Keratinocyte (primary cell): ENCODE data around the gene TRPM2. TPM values are rescaled to one million over a fixed set of nuclear protein-coding genes. Genes with fewer than 3 reads are reported as not detected.

Experiments
- DNase-seq: peaks from one replicate; pipeline ENCODE4 v3.0.0-alpha.2; 2011; ENCODE audit warnings: low read depth, missing footprints, low spot score
- FAIRE-seq: peaks from 2 replicates; lab custom pipeline; 2011; peaks lifted over from hg19 to GRCh38; lab: Jason Lieb, UNC
- H2AFZ ChIP-seq: 2 replicates; pipeline ENCODE4 v1.6.0; 2012; ENCODE audit warnings: low read length, control low read depth, inconsistent platforms; ENCODE audit not compliant: control insufficient read depth
- H3K27ac ChIP-seq: 2 replicates; pipeline ENCODE4 v1.5.1; 2011; ENCODE audit warnings: low read length; ENCODE audit not compliant: control insufficient read depth, insufficient read depth
- H3K27me3 ChIP-seq: 3 replicates; pipeline ENCODE4 v1.6.0; 2011; ENCODE audit warnings: low read length; ENCODE audit not compliant: control insufficient read depth, insufficient read depth; ENCODE audit errors: extremely low read depth
- H3K36me3 ChIP-seq, 2 experiments: 2 replicates in 1 of 2; 3 replicates in 1 of 2; pipeline ENCODE4 v1.5.1; 2011; ENCODE audit warnings: low read length in 2 of 2, mild to moderate bottlenecking in 1 of 2; ENCODE audit not compliant: control insufficient read depth in 2 of 2, insufficient read depth in 2 of 2; ENCODE audit errors: extremely low read depth in 1 of 2
- H3K4me1 ChIP-seq: 3 replicates; pipeline ENCODE4 v1.5.1; 2011; ENCODE audit warnings: low read length; ENCODE audit not compliant: control insufficient read depth, insufficient read depth; ENCODE audit errors: extremely low read depth
- H3K4me2 ChIP-seq: 3 replicates; pipeline ENCODE4 v1.6.0; 2011; ENCODE audit warnings: low read depth, low read length; ENCODE audit not compliant: control insufficient read depth, insufficient read depth; ENCODE audit errors: extremely low read depth
- H3K4me3 ChIP-seq, 3 experiments: fragments of 200-600 bp in 1 of 3; sonication (generic) in 1 of 3; 2 replicates in 2 of 3; 3 replicates in 1 of 3; pipeline ENCODE4 v1.5.1; 2011 to 2016; ENCODE audit warnings: low read length in 3 of 3, mild to moderate bottlenecking in 3 of 3, control low read depth in 2 of 3, inconsistent platforms in 1 of 3, low read depth in 1 of 3, mixed read lengths in 1 of 3, mixed run types in 1 of 3, moderate library complexity in 1 of 3; ENCODE audit not compliant: control insufficient read depth in 2 of 3, insufficient read depth in 2 of 3; ENCODE audit errors: extremely low read depth in 1 of 3
- H3K79me2 ChIP-seq: 2 replicates; pipeline ENCODE4 v1.6.0; 2012; ENCODE audit warnings: low read length; ENCODE audit not compliant: control insufficient read depth, insufficient read depth
- H3K9ac ChIP-seq: 3 replicates; pipeline ENCODE4 v1.6.0; 2011; ENCODE audit warnings: low read length; ENCODE audit not compliant: control insufficient read depth, insufficient read depth; ENCODE audit errors: extremely low read depth
- H3K9me1 ChIP-seq: 3 replicates; pipeline ENCODE4 v1.6.0; 2011; ENCODE audit warnings: low read length; ENCODE audit not compliant: control insufficient read depth, insufficient read depth; ENCODE audit errors: extremely low read depth
- H3K9me3 ChIP-seq: 2 replicates; pipeline ENCODE4 v1.5.1; 2012; ENCODE audit warnings: low read depth, low read length; ENCODE audit not compliant: control insufficient read depth
- H4K20me1 ChIP-seq: 3 replicates; pipeline ENCODE4 v1.6.0; 2011; ENCODE audit warnings: low read length; ENCODE audit not compliant: control insufficient read depth, insufficient read depth; ENCODE audit errors: extremely low read depth
- EZH2 ChIP-seq: IDR thresholded peaks from one replicate; pipeline ENCODE4 v1.6.1; 2012; ENCODE audit warnings: inconsistent platforms, mild to moderate bottlenecking, low read length, moderate library complexity
- dilution Hi-C: fragments of 300-500 bp; cut with MboI; formaldehyde crosslinking; loops from one replicate; pipeline ENCODE4 v1.7.0; 2020; ENCODE audit warnings: low sequenced_read_pairs; ENCODE audit not compliant: extremely low pct_ligation_motif_present
- polyA plus RNA-seq, 5 experiments: library from polyadenylated mRNA; depleted of rRNA in 3 of 5; stranded (reverse) in 3 of 5; stranded (forward) in 1 of 5; unstranded in 1 of 5; fragments of >200 nt; gene quantifications; 1 replicate in 1 of 5; 2 replicates in 3 of 5; 3 replicates in 1 of 5; pipeline versions ENCODE4 v1.2.1 to v1.2.3, GENCODE V29; 2011 to 2012; ENCODE audit warnings: missing spikeins in 2 of 5, low read depth in 1 of 5, low replicate concordance in 1 of 5
- TF ChIP-seq, protein P1 (sequence below), 3 experiments: IDR thresholded peaks in 1 of 3; conservative IDR thresholded peaks in 1 of 3; optimal IDR thresholded peaks in 1 of 3; 2 replicates in 2 of 3; 3 replicates in 1 of 3; pipeline versions ENCODE3 to v1.5.1; 2011; ENCODE audit warnings: low read length in 3 of 3, mild to moderate bottlenecking in 3 of 3, moderate library complexity in 2 of 3, control low read depth in 1 of 3, inconsistent platforms in 1 of 3; ENCODE audit not compliant: insufficient read depth in 2 of 3; ENCODE audit errors: extremely low read depth in 1 of 3

The TRPM2 gene
- polyA plus RNA-seq, 1 donor (not counting 4 experiments of a cell fraction or from before 2014, with no cell fraction given): 0.31 TPM

DNA sequence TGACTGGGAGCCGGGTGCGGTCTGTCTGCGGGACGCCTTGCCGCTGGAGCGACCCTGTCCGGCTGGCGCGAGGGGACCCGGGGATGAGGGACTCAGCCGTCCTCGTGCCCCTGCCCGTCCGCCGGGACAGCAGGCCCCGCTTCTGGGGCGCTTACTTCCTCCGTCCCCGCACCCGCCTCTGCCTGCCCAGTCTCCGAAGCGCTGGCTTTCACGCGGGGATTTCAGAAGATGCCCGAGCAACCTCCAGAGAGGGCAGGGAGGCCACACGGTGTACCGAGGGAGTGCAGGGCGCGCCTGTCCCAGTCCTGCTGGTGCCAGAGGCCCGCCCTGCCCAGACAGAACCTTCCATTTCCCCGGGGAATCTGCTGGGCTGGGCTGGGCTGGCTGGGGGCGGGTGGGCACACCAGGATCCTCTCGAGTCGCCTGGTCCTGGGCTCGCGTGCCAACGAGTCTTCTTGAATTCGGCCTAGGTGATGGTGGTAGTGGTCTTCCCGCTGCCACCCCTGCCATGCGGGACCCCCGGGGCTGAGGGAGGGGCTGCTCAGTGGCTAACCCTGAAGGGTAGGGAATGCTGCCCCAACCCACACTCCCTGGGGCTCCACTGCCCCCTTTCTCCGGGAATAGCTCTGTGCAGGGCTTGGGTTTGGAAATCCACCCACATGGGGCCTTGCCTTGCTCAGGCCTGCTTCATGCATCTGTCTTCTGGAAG lies 2.5 kb upstream of the TRPM2 start:
- Histone ChIP-seq H2AFZ (no peak overlapping the region), H4K20me1 (no peaks in the 10 kb centered on the region), H3K79me2 (no peaks in the 10 kb centered on the region), H3K4me3 (no peak overlapping the region), H3K9me1 (no peaks in the 10 kb centered on the region), H3K27me3 (peaks cover 48% of the 10 kb centered on the region), H3K36me3 (no peaks in the 10 kb centered on the region), H3K27ac (no peak overlapping the region), H3K4me2 (no peak overlapping the region), H3K4me1 (no peaks in the 10 kb centered on the region), H3K9ac (no peak overlapping the region), H3K9me3 (no peaks in the 10 kb centered on the region)
- no peak for FAIRE-seq
- TF ChIP-seq, protein P1, sequence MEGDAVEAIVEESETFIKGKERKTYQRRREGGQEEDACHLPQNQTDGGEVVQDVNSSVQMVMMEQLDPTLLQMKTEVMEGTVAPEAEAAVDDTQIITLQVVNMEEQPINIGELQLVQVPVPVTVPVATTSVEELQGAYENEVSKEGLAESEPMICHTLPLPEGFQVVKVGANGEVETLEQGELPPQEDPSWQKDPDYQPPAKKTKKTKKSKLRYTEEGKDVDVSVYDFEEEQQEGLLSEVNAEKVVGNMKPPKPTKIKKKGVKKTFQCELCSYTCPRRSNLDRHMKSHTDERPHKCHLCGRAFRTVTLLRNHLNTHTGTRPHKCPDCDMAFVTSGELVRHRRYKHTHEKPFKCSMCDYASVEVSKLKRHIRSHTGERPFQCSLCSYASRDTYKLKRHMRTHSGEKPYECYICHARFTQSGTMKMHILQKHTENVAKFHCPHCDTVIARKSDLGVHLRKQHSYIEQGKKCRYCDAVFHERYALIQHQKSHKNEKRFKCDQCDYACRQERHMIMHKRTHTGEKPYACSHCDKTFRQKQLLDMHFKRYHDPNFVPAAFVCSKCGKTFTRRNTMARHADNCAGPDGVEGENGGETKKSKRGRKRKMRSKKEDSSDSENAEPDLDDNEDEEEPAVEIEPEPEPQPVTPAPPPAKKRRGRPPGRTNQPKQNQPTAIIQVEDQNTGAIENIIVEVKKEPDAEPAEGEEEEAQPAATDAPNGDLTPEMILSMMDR (optimal IDR thresholded peaks at IDR 0.05 in 1 of 3, IDR thresholded peaks at IDR 0.05 in 1 of 3, conservative IDR thresholded peaks at IDR 0.05 in 1 of 3; ENCODE audit: extremely low read depth in 1 of 3, insufficient read depth in 2 of 3, low read length in 3 of 3): no peak
- peak; percentile 77 for TF ChIP-seq EZH2
- dilution Hi-C loops: no loop called here
- DNase-seq: no peak

- Histone ChIP-seq H4K20me1 (no peaks in the 10 kb centered on the region), H3K9me3 (no peaks in the 10 kb centered on the region), H3K27ac (no peak overlapping the region), H3K4me3 (no peak overlapping the region), H2AFZ (no peak overlapping the region), H3K4me1 (no peaks in the 10 kb centered on the region), H3K9ac (no peak overlapping the region), H3K27me3 (peaks cover 48% of the 10 kb centered on the region), H3K36me3 (no peaks in the 10 kb centered on the region), H3K4me2 (no peak overlapping the region), H3K79me2 (no peaks in the 10 kb centered on the region), H3K9me1 (no peaks in the 10 kb centered on the region)
- TF ChIP-seq, protein P1 (optimal IDR thresholded peaks at IDR 0.05 in 1 of 3, IDR thresholded peaks at IDR 0.05 in 1 of 3, conservative IDR thresholded peaks at IDR 0.05 in 1 of 3; ENCODE audit: extremely low read depth in 1 of 3, insufficient read depth in 2 of 3, low read length in 3 of 3): no peak
- TF ChIP-seq EZH2: no peak
- dilution Hi-C loops: no loop called here
- DNase-seq (no peak), FAIRE-seq (no peak)
These were observed 1.7 kb upstream of the TRPM2 start for GRCh38 chr21:44351535-44352252.
